Mammary epithelial cell (primary cell): ENCODE measurements around the gene LSR.

Source experiments
- CTCF ChIP-seq, 2 donors: IDR thresholded peaks in 1 of 2; conservative IDR thresholded peaks in 1 of 2; 2 replicates each; pipeline ENCODE4 v1.5.1; 2011 to 2012; ENCODE audit warnings: inconsistent platforms in 2 of 2, low read length in 2 of 2, mild to moderate bottlenecking in 2 of 2, control low read depth in 1 of 2, low read depth in 1 of 2; ENCODE audit not compliant: insufficient read depth in 1 of 2; ENCODE audit errors: extremely low read depth in 1 of 2
- EZH2 ChIP-seq: IDR thresholded peaks from 2 replicates; pipeline ENCODE4 v1.6.1; 2012; ENCODE audit warnings: low read length, inconsistent platforms, borderline replicate concordance

- TF ChIP-seq CTCF (conservative IDR thresholded peaks at IDR 0.05 in 1 of 2, IDR thresholded peaks at IDR 0.05 in 1 of 2; ENCODE audit: extremely low read depth in 1 of 2, insufficient read depth in 1 of 2, low read depth in 1 of 2, low read length in 2 of 2) (no peak), EZH2 (no peak)
Measured at GRCh38 chr19:35231956-35232645, 16.7 kb upstream of the LSR start.
